SK-N-SH (cell line): ENCODE measurements around the gene CYBA. TPM values are rescaled to one million over a fixed set of nuclear protein-coding genes. Genes with fewer than 3 reads are reported as not detected.

ENCODE experiments used
- CTCF ChIA-PET: fragments of 300-600, 350-600 bp; formaldehyde crosslinking; extraction: SDS; loops from one replicate; lab custom pipeline; 2021; lab: Yijun Ruan, JAX
- POLR2A ChIA-PET: fragments of 350-600 bp; sonication (Branson Sonifier 250); formaldehyde crosslinking; extraction: SDS; loops from one replicate; lab custom pipeline; 2020; ENCODE audit warnings: antibody characterized with exemption, inconsistent platforms; lab: Yijun Ruan, JAX
- DNase-seq: peaks from one replicate; pipeline ENCODE4 v3.0.0; 2012
- H2AFZ ChIP-seq: fragments of 200-600 bp; sonication (generic); 2 replicates; pipeline ENCODE4 v1.8.1; 2016; ENCODE audit warnings: antibody characterized with exemption, mild to moderate bottlenecking, low read depth
- H3F3A ChIP-seq: fragments of 200-600 bp; sonication (generic); replicated peaks from 2 replicates; pipeline ENCODE3; 2016; ENCODE audit warnings: antibody characterized with exemption, mild to moderate bottlenecking; ENCODE audit not compliant: insufficient read depth
- H3K27ac ChIP-seq, 2 experiments: fragments of 200-500 bp in 1 of 2; fragments of 200-600 bp in 1 of 2; sonication (Bioruptor generic) in 1 of 2; sonication (generic), shearing (Covaris generic) in 1 of 2; 2 replicates each; pipeline versions ENCODE4 v1.5.1 to v1.6.1; 2014 to 2016; ENCODE audit warnings: low read depth in 2 of 2, inconsistent platforms in 1 of 2, low read length in 1 of 2, mild to moderate bottlenecking in 1 of 2, mixed read lengths in 1 of 2
- H3K27me3 ChIP-seq: fragments of 200-600 bp; sonication (generic), shearing (Covaris generic); 2 replicates; pipeline ENCODE4 v1.6.1; 2016; ENCODE audit warnings: mixed run types; ENCODE audit not compliant: insufficient read depth
- H3K36me3 ChIP-seq, 2 experiments: fragments of 200-500 bp in 1 of 2; fragments of 200-600 bp in 1 of 2; sonication (Bioruptor generic) in 1 of 2; sonication (generic) in 1 of 2; replicated peaks in 1 of 2; 2 replicates each; pipeline versions ENCODE3 to v1.5.1; 2014 to 2016; ENCODE audit warnings: low read length in 1 of 2, mild to moderate bottlenecking in 1 of 2; ENCODE audit not compliant: insufficient read depth in 2 of 2, control insufficient read depth in 1 of 2
- H3K4me1 ChIP-seq, 2 experiments: fragments of 200-500 bp in 1 of 2; fragments of 200-600 bp in 1 of 2; sonication (Bioruptor generic) in 1 of 2; sonication (generic), shearing (Covaris generic) in 1 of 2; 2 replicates each; pipeline versions ENCODE4 v1.5.1 to v1.6.1; 2014 to 2016; ENCODE audit warnings: low read depth in 1 of 2, low read length in 1 of 2, mixed run types in 1 of 2; ENCODE audit not compliant: insufficient read depth in 2 of 2, control insufficient read depth in 1 of 2
- H3K4me2 ChIP-seq: fragments of 200-600 bp; sonication (generic), shearing (Covaris generic); 2 replicates; pipeline ENCODE4 v1.6.1; 2017; ENCODE audit warnings: mixed run types
- H3K4me3 ChIP-seq, 2 experiments: fragments of 200-500 bp in 1 of 2; fragments of 200-600 bp in 1 of 2; sonication (Bioruptor generic) in 1 of 2; sonication (generic), shearing (Covaris generic) in 1 of 2; 2 replicates each; pipeline versions ENCODE4 v1.5.1 to v1.8.1; 2014 to 2016; ENCODE audit warnings: low read depth in 2 of 2, inconsistent platforms in 1 of 2, low read length in 1 of 2, mild to moderate bottlenecking in 1 of 2, mixed read lengths in 1 of 2, moderate library complexity in 1 of 2
- H3K79me2 ChIP-seq: fragments of 200-600 bp; sonication (generic); 2 replicates; pipeline ENCODE4 v1.8.1; 2017; ENCODE audit warnings: mild to moderate bottlenecking; ENCODE audit not compliant: insufficient read depth
- H3K9ac ChIP-seq: fragments of 200-600 bp; sonication (generic); 2 replicates; pipeline ENCODE4 v1.6.1; 2017; ENCODE audit warnings: mixed run types
- H3K9me2 ChIP-seq: fragments of 200-600 bp; sonication (generic); 2 replicates; pipeline ENCODE4 v1.6.1; 2017; ENCODE audit warnings: mixed run types
- H3K9me3 ChIP-seq: fragments of 200-600 bp; sonication (generic); 2 replicates; pipeline ENCODE4 v1.6.1; 2017; ENCODE audit warnings: mixed run types, mild to moderate bottlenecking, moderate library complexity
- H4K20me1 ChIP-seq: fragments of 200-600 bp; sonication (generic); 2 replicates; pipeline ENCODE4 v1.6.1; 2017; ENCODE audit warnings: mild to moderate bottlenecking, mixed run types; ENCODE audit not compliant: insufficient read depth
- CHD2 ChIP-seq: fragments of 150-350 bp; IDR thresholded peaks from 2 replicates; pipeline ENCODE4 v1.6.1; 2018; ENCODE audit warnings: low read length; ENCODE audit not compliant: partially characterized antibody
- CTCF ChIP-seq: fragments of 200-600 bp; sonication (generic); IDR thresholded peaks from 2 replicates; pipeline ENCODE4 v1.6.1; 2017; ENCODE audit warnings: antibody characterized with exemption, mild to moderate bottlenecking, moderate library complexity
- ELF1 ChIP-seq: IDR thresholded peaks from 2 replicates; pipeline ENCODE4 v1.4.0; 2012
- EZH2phosphoT487 ChIP-seq: fragments of 200-600 bp; sonication (generic); IDR thresholded peaks from 2 replicates; pipeline ENCODE4 v1.6.1; 2017; ENCODE audit warnings: low read depth, mixed run types, mild to moderate bottlenecking, antibody characterized with exemption, moderate library complexity, borderline replicate concordance
- FOSL2 ChIP-seq: IDR thresholded peaks from 2 replicates; pipeline ENCODE4 v1.4.0; 2012; ENCODE audit warnings: low read depth, mild to moderate bottlenecking, moderate library complexity, borderline replicate concordance
- FOXJ3 ChIP-seq: sonication (generic); formaldehyde crosslinking; IDR thresholded peaks from 2 replicates; pipeline ENCODE4 v1.5.1; 2020; ENCODE audit warnings: mild to moderate bottlenecking, missing genetic modification reagents
- FOXM1 ChIP-seq: IDR thresholded peaks from 2 replicates; pipeline ENCODE4 v1.4.0; 2012; ENCODE audit warnings: low read depth, mild to moderate bottlenecking
- GABPA ChIP-seq: IDR thresholded peaks from 2 replicates; pipeline ENCODE4 v1.4.0; 2012; ENCODE audit warnings: low read depth, mild to moderate bottlenecking
- JUND ChIP-seq: IDR thresholded peaks from 2 replicates; pipeline ENCODE4 v1.4.0; 2012
- MEF2A ChIP-seq: IDR thresholded peaks from 2 replicates; pipeline ENCODE4 v1.4.0; 2012; ENCODE audit warnings: low read depth, borderline replicate concordance
- RAD21 ChIP-seq: IDR thresholded peaks from 2 replicates; pipeline ENCODE4 v1.6.1; 2012; ENCODE audit warnings: mild to moderate bottlenecking, low read length
- REST ChIP-seq: IDR thresholded peaks from 2 replicates; pipeline ENCODE4 v1.6.1; 2012; ENCODE audit warnings: mild to moderate bottlenecking, low read depth, low read length, moderate library complexity
- RFX5 ChIP-seq: IDR thresholded peaks from 2 replicates; pipeline ENCODE4 v1.6.1; 2012; ENCODE audit warnings: mild to moderate bottlenecking, improper control_type of control experiment, low read length
- TEAD4 ChIP-seq: IDR thresholded peaks from 2 replicates; pipeline ENCODE4 v1.4.0; 2012; ENCODE audit warnings: mild to moderate bottlenecking, borderline replicate concordance; ENCODE audit not compliant: insufficient read depth
- USF2 ChIP-seq: fragments of 150-350 bp; IDR thresholded peaks from 2 replicates; pipeline ENCODE4 v1.6.1; 2017; ENCODE audit warnings: antibody characterized with exemption, low read length, low read depth, borderline replicate concordance
- WGBS: methylation state at CpG from one replicate; pipeline ENCODE4 v1.1.6; 2017; ENCODE audit warnings: low lambda C conversion rate; 5-methylcytosine and 5-hydroxymethylcytosine counted together
- polyA plus RNA-seq, 3 experiments: library from polyadenylated mRNA; depleted of rRNA; stranded (reverse); fragments of >200 nt; gene quantifications; 2 replicates each; pipeline ENCODE4 v1.2.3, GENCODE V29; 2012

The CYBA gene
- polyA plus RNA-seq, 1 of the 3 experiments (the other 2 are of a cell fraction), result 176 TPM

GRCh38 chr16:88599092-88599733, 51.6 kb downstream of the CYBA start:
- H3K36me3 ChIP-seq, result peaks cover 31 to 46% of the 10 kb centered on the region in 2 experiments
- H2AFZ ChIP-seq, result no peak overlapping the region
- H3K4me1 ChIP-seq, result no peaks in the 10 kb centered on the region
- H3K27me3 ChIP-seq, result no peaks in the 10 kb centered on the region
- no peak overlapping the region for H3K27ac ChIP-seq
- no peak overlapping the region for H3K9ac ChIP-seq
- 94% methylated on average over 14 of the region's 14 CpGs for WGBS
- DNase-seq, result no peak
- no peak overlapping the region for H3K4me2 ChIP-seq
- no peaks in the 10 kb centered on the region for H3K9me3 ChIP-seq
- peaks cover 36% of the 10 kb centered on the region; the same call in 1 of the 2 replicates for H3K79me2 ChIP-seq
- no peaks in the 10 kb centered on the region for H3F3A ChIP-seq
- H3K9me2 ChIP-seq, result no peaks in the 10 kb centered on the region
- no peak overlapping the region for H3K4me3 ChIP-seq
- CTCF ChIA-PET, result interaction anchor here (0.9 to 1.0 kb wide), 2 partner anchors 11 to 75 kb away, joined by 3 read pairs; no protein-coding TSS in a partner anchor
- no peak for TF ChIP-seq EZH2phosphoT487
- no peak for TF ChIP-seq FOXM1
- TF ChIP-seq MEF2A, result no peak
- TF ChIP-seq REST, result no peak
- no peak for TF ChIP-seq FOXJ3 (CRISPR knock-in tag)
- no peak for TF ChIP-seq RAD21
- POLR2A ChIA-PET, result no interaction called here
- no peaks in the 10 kb centered on the region for H4K20me1 ChIP-seq

GRCh38 chr16:88597856-88598491, 52.9 kb downstream of the CYBA start:
- Histone ChIP-seq H3K9me3 (no peaks in the 10 kb centered on the region), H3K4me1 (no peaks in the 10 kb centered on the region), H2AFZ (no peak overlapping the region), H3K27me3 (no peaks in the 10 kb centered on the region), H3K4me2 (no peak overlapping the region), H3K9me2 (no peaks in the 10 kb centered on the region), H3K27ac (no peak overlapping the region), H3K36me3 (peaks cover 27 to 57% of the 10 kb centered on the region in 2 experiments), H3K9ac (no peak overlapping the region), H3F3A (no peaks in the 10 kb centered on the region), H3K4me3 (no peak overlapping the region), H4K20me1 (no peaks in the 10 kb centered on the region; the same call in 1 of the 2 replicates), H3K79me2 (peaks cover 44% of the 10 kb centered on the region; the same call in 1 of the 2 replicates)
- ChIA-PET CTCF (no interaction called here), POLR2A (no interaction called here)
- 92% methylated on average over 21 of the region's 21 CpGs for WGBS
- no peak for DNase-seq
- TF ChIP-seq USF2, result no peak
- no peak for TF ChIP-seq TEAD4
- TF ChIP-seq ELF1, result no peak
- no peak for TF ChIP-seq RFX5
- TF ChIP-seq FOSL2, result no peak
- TF ChIP-seq MEF2A, result no peak
- no peak for TF ChIP-seq CHD2
- TF ChIP-seq REST, result no peak
- TF ChIP-seq JUND, result no peak
- no peak for TF ChIP-seq GABPA
- no peak for TF ChIP-seq FOXJ3 (CRISPR knock-in tag)
- no peak for TF ChIP-seq FOXM1
- no peak for TF ChIP-seq CTCF
